Measurements from ENCODE around the gene CAMKMT.

DNA sequence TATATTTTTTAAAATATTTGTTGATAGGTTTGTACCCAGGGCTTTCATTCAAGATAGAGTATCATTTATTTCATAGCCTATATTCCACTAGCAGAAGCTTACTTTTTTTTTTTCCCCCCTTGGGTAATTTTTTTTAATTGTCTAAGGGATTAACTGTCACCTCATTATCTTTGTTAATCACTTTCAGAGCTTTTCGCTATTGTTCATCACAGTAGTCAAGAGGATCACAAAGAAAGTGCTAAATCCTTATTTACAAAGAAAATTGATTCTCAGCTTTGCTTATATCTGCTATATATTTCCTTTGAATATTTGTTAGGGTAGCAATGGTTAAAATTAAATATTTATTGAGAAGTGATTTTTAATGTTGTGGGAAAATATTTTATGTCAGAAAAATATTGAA, 59.0 kb downstream of the CAMKMT start:
- TF ChIP-seq POLR2A (IDR thresholded peaks at IDR 0.05) (no peak), CTCF (IDR thresholded peaks at IDR 0.05) (no peak)
